ENCODE results near the gene LRRN4CL.
"Not testable (repeated sequence)": the region's sequence is repeated elsewhere in the genome, so short reads cannot be mapped to it uniquely, and the experiment has no call there.

Gene LRRN4CL

DNA sequence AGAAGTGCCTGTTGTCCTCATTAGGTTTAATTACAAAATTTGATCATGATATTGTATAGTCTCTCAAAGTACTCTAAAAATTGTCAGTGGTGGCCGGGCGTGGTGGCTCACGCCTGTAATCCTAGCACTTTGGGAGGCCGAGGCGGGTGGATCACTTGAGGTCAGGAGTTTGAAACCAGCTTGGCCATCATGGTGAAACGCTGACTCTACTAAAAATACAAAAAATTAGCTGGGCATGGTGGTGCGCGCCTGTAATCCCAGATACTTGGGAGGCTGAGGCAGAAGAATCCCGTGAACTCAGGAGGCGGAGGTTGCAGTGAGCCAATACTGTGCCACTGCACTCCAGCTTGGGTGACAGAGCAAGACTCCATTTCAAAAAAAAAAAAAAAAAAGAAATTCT lies 13.9 kb downstream of the LRRN4CL start:
- not testable (repeated sequence) for DNase-seq

GRCh38 chr11:62673196-62673525 lies 16.2 kb downstream of the LRRN4CL start:
- no peak for DNase-seq

- DNase-seq: peak; percentile 59
Observed at GRCh38 chr11:62671608-62672389, 17.5 kb downstream of the LRRN4CL start, which contains the start of the genes LBHD1 and UQCC3. Gene LBHD1, minus strand, starts transcription at chr11:62672267. Its CDS starts 2,236 bp downstream, at chr11:62670031. Gene UQCC3, plus strand, starts transcription at chr11:62671673. Its CDS starts 73 bp downstream, at chr11:62671746.

- no peak for DNase-seq
Observed at GRCh38 chr11:62671236-62671607, 18.1 kb downstream of the LRRN4CL start.

GRCh38 chr11:62669420-62670161 lies 19.7 kb downstream of the LRRN4CL start:
- no peak for DNase-seq

GRCh38 chr11:62667460-62667859 lies 21.9 kb downstream of the LRRN4CL start:
- no peak for DNase-seq

DNA sequence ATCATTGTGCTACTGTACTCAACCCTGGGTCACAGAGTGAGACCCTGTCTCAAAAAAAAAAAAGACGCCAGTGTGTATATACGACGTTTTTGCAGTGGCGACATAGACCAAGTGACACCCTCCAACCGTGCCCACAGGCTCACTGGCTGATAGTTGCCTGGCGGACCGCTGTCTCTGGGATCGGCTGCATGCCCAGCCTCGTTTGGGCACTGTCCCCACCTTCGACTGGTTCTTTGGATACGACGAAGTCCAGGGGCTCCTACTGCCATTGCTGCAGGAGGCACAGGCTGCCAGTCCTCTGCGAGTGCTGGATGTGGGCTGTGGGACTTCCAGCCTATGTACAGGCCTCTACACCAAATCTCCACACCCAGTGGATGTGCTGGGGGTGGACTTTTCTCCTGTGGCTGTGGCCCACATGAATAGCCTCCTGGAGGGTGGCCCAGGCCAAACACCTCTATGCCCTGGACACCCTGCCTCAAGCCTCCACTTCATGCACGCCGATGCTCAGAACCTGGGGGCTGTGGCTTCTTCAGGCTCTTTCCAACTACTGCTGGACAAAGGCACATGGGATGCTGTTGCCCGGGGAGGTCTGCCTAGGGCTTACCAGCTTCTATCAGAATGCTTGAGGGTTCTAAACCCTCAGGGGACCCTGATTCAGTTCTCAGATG lies 22.9 kb downstream of the LRRN4CL start:
- DNase-seq: no peak

GRCh38 chr11:62665599-62666258 lies 23.6 kb downstream of the LRRN4CL start:
- peak; percentile 61 for DNase-seq

DNA sequence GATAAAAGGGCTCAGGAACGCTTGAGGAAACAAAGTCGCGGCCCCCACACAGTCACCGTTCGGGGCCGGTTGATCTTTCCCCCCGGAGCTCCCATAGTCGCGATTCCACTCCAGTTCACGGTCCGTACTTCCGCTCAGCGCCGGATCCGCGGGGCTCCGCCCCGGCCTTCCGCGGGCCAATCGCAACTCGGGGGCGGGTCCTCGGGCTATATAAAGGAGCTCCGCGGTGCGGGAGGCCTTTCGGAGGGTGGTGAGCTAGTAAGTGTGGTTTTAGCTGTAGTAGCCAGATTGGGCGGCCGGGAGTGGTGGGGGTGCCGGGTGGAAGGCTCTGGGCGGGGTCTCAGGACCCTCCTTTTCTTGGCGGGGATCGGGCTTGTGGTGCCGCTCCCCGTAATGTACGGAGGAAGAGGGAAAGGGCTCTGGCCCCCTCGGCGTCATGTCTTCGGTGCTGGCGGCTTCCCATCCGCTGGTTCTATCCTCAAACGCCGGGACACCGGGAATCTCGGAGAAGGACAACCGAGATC lies 24.2 kb downstream of the LRRN4CL start, which contains the start of the genes C11orf98 and CSKMT:
TSS of gene C11orf98 (minus strand) at position 136 of the 524 bp plus-strand sequence. CDS start at position 95, 41 bp downstream.
TSS of gene CSKMT (plus strand) at position 238 of the 524 bp plus-strand sequence. CDS start 568 bp downstream, outside the sequence.
- peak; percentile 96 for DNase-seq

GRCh38 chr11:62664405-62665074 lies 24.8 kb downstream of the LRRN4CL start:
- DNase-seq: no peak

DNA sequence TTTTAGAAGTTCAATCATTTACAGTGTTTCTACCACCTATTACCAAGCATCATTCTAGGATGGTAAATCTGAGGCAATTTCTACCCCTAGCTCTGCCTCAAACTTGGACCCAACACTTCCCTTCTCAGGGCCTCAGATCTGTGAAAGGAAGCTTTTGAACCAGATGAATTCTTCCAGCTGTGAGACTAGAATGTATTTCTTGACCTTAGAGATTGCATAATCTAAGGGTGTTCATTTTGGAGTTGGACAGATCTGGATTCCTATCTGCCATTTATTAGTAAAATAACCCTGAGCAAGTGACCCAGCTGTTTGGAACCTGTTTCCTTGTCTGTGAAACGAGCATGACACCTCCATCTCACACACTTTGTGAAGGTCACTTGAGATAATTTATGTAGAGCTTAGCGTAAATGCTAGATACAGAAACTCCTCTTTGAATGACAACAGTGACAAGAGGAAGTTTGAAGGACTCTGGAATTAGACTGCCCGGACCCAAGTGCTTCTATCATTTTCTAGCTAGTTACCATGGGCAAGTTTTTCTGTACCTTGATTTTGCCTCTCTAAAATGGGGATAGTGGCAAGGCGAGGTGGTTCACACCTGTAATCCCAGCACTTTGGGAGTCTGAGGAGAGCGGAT lies 32.4 kb downstream of the LRRN4CL start:
- DNase-seq: no peak

GRCh38 chr11:62654297-62654696 lies 35.0 kb downstream of the LRRN4CL start:
- DNase-seq: no peak

- DNase-seq: no peak
Observed at GRCh38 chr11:62652161-62653006, 36.9 kb downstream of the LRRN4CL start.

DNA sequence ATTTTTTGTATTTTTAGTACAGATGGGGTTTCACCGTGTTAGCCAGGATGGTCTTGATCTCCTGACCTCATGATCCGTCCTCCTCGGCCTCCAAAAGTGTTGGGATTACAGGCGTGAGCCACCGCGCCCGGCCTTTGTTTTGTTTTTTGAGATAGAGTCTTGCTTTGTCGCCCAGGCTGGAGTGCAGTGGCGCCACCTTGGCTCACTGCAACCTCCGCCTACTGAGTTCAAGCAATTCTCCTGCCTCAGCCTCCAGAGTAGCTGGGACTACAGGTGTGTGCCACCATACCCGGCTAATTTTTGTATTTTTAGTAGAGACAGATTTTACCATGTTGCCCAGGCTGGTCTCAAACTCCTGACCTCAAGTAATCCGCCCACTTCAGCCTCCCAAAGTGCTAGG lies 39.0 kb downstream of the LRRN4CL start:
- DNase-seq: not testable (repeated sequence)

GRCh38 chr11:62649486-62649885 lies 39.8 kb downstream of the LRRN4CL start:
- DNase-seq: no peak

GRCh38 chr11:62648967-62649364 lies 40.4 kb downstream of the LRRN4CL start:
- DNase-seq: no peak

GRCh38 chr11:62648185-62648966 lies 41.0 kb downstream of the LRRN4CL start:
- no peak for DNase-seq

DNA sequence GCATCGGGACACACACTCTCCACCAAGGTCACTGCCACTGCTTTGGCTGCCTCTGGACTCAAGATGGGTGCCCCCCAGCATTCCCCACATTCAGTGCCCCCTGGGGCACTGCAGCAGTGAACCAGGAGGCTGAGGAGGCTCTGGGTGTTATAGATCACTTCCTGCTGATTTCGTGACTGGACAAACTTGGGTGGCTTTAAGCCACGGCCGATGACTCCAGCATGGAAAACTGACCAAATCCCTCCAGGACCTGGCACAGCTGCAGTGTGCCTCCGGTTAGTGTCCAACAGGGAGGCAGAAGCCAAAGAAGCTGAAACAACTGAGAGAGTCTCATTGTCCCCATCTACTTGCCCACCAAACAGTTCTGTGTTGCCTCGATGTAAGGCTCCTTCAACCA lies 41.7 kb downstream of the LRRN4CL start:
- DNase-seq: no peak

DNA sequence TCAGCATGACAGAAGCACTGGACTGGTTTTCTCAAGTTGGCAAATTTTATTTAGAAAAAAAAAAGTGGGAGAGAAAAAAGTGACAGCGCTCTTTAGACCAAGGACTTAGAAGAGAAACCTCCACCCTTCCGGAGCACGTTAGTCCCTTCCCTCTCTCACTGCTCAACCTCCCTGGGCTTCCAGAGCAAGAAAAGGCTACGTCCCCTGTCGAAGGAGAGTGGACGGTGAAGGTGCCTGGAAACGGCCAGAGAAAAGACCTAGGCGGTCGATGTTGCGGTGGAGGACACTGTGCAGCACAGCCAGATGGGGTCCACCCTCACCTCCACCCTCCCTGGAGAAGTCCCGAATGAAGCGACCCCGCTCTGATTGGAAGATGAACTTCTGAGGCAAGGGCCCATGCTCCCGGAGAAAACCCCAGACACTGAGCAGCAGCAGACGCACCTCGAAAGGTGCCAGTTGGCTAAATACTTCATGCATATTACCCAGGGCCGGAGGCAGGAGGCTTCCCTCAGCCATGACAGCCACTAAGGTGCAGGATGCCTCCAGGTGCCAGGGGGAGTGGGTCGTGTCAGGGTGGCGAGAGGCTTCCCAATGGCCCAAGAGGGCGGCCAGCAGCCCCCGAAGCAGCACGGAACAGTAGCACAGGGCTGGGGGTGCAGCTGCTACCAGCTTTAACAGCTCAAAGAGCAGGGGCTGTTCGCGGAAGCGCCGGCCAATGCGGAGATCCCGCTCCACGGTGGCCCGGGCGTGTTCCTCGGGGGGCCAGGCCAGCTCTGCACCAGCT lies 42.3 kb downstream of the LRRN4CL start:
- DNase-seq: no peak
